HG02884 (cell line): ENCODE measurements around the gene NPM3.

Source experiments
- ATAC-seq: cut with Tn5 transposase; IDR thresholded peaks from one replicate; pipeline ENCODE4 v1.9.1; 2021; ENCODE audit warnings: mild to moderate bottlenecking, moderate library complexity; ENCODE audit not compliant: unreplicated experiment

Gene NPM3

GRCh38 chr10:101775273-101776160, 7.7 kb downstream of the NPM3 start, which contains the start of gene FGF8:
Gene FGF8 (minus strand): TSS chr10:101776114. CDS start chr10:101775900, 214 bp downstream.
- no peak for ATAC-seq

- no peak for ATAC-seq
Measured at GRCh38 chr10:101774589-101775272, 8.5 kb downstream of the NPM3 start.

- no peak for ATAC-seq
Measured at GRCh38 chr10:101773923-101774588, 9.2 kb downstream of the NPM3 start.

- ATAC-seq, result no peak
Measured at GRCh38 chr10:101772895-101773761, 10.1 kb downstream of the NPM3 start.

- no peak for ATAC-seq
Measured at GRCh38 chr10:101772017-101772894, 11.0 kb downstream of the NPM3 start.

- no peak for ATAC-seq
Measured at GRCh38 chr10:101771380-101771779, 11.9 kb downstream of the NPM3 start.

GRCh38 chr10:101770331-101771215, 12.7 kb downstream of the NPM3 start:
- no peak for ATAC-seq

GRCh38 chr10:101769541-101770180, 13.6 kb downstream of the NPM3 start:
- ATAC-seq, result no peak

GRCh38 chr10:101768791-101769170, 14.5 kb downstream of the NPM3 start:
- no peak for ATAC-seq

- no peak for ATAC-seq
Measured at GRCh38 chr10:101767966-101768790, 15.1 kb downstream of the NPM3 start.

GRCh38 chr10:101767600-101767945, 15.7 kb downstream of the NPM3 start:
- no peak for ATAC-seq

GRCh38 chr10:101766753-101767599, 16.3 kb downstream of the NPM3 start:
- no peak for ATAC-seq

GRCh38 chr10:101766306-101766705, 16.9 kb downstream of the NPM3 start:
- ATAC-seq, result no peak

GRCh38 chr10:101763141-101763846, 20.0 kb downstream of the NPM3 start:
- no peak for ATAC-seq

- no peak for ATAC-seq
Measured at GRCh38 chr10:101762736-101763135, 20.5 kb downstream of the NPM3 start.

- no peak for ATAC-seq
Measured at GRCh38 chr10:101761226-101761625, 22.0 kb downstream of the NPM3 start.
